ENCODE results near the gene PRKAR1B. TPM values are rescaled to one million over a fixed set of nuclear protein-coding genes. Genes with fewer than 3 reads are reported as not detected.

Gene PRKAR1B
- total RNA-seq, 4 donors from 2014 or later: 1.2 to 12.5 (median 3.6) TPM

GRCh38 chr7:514651-515598 is 212.2 kb downstream of the PRKAR1B start:
- Histone ChIP-seq H3K27me3 (no peaks in the 10 kb centered on the region), H3K27ac (peak overlapping the region; percentile 82 to 99 (median 95)), H3K4me1 (peaks cover 24 to 43% of the 10 kb centered on the region in 2 donors), H3K4me3 (no peak overlapping the region), H3K36me3 (peaks cover 0 to 4% of the 10 kb centered on the region in 2 donors), H3K9me3 (no peaks in the 10 kb centered on the region)
- peak in 1 of 2 donors; percentile 33 for DNase-seq
- ATAC-seq: no peak
- intact Hi-C loops (cut with DNase I; ENCODE audit: low total_unique reads): loop anchor here (2.0 to 5.0 kb wide), 3 partner anchors 42 to 367 kb away; no protein-coding TSS in a partner anchor
- in situ Hi-C loops (cut with MboI; ENCODE audit: low sequenced_read_pairs in 4 of 4): no loop called here
- TF ChIP-seq POLR2A (IDR thresholded peaks at IDR 0.05): no peak
- no peak for TF ChIP-seq CTCF (IDR thresholded peaks at IDR 0.05 in 4 of 5, conservative IDR thresholded peaks at IDR 0.05 in 1 of 5)

- in situ Hi-C loops (cut with MboI; ENCODE audit: low sequenced_read_pairs in 4 of 4): no loop called here
- intact Hi-C loops (cut with DNase I; ENCODE audit: low total_unique reads): loop anchor here (2.0 kb wide), 1 partner anchor 41 kb away; no protein-coding TSS in a partner anchor
Observed at GRCh38 chr7:514242-514641, 212.8 kb downstream of the PRKAR1B start.

GRCh38 chr7:513521-514166 is 213.4 kb downstream of the PRKAR1B start:
- Histone ChIP-seq H3K4me1 (peaks cover 24 to 43% of the 10 kb centered on the region in 2 donors), H3K36me3 (peaks cover 0 to 17% of the 10 kb centered on the region in 2 donors), H3K27ac (peak overlapping the region; percentile 23 to 96 (median 88)), H3K27me3 (no peaks in the 10 kb centered on the region), H3K4me3 (no peak overlapping the region), H3K9me3 (no peaks in the 10 kb centered on the region)
- ATAC-seq: no peak
- TF ChIP-seq POLR2A (IDR thresholded peaks at IDR 0.05) (no peak), CTCF (IDR thresholded peaks at IDR 0.05 in 4 of 5, conservative IDR thresholded peaks at IDR 0.05 in 1 of 5) (no peak)
- DNase-seq: no peak
- in situ Hi-C loops (cut with MboI; ENCODE audit: low sequenced_read_pairs in 4 of 4) (no loop called here), intact Hi-C loops (cut with DNase I; ENCODE audit: low total_unique reads) (loop anchor here (2.0 kb wide), 1 partner anchor 41 kb away; no protein-coding TSS in a partner anchor)

More at GRCh38 chr7:514242-514641, 212.8 kb downstream of the PRKAR1B start:
- ATAC-seq: no peak
- peaks cover 0 to 11% of the 10 kb centered on the region in 2 donors for H3K36me3 ChIP-seq
- TF ChIP-seq POLR2A (IDR thresholded peaks at IDR 0.05) (no peak), CTCF (IDR thresholded peaks at IDR 0.05 in 4 of 5, conservative IDR thresholded peaks at IDR 0.05 in 1 of 5) (no peak)
- peaks cover 24 to 43% of the 10 kb centered on the region in 2 donors for H3K4me1 ChIP-seq
- H3K27ac ChIP-seq: peak overlapping the region; percentile 8 to 96 (median 88)
- H3K27me3 ChIP-seq: no peaks in the 10 kb centered on the region
- no peak for DNase-seq
- no peaks in the 10 kb centered on the region for H3K9me3 ChIP-seq
- no peak overlapping the region for H3K4me3 ChIP-seq

GRCh38 chr7:512541-513311 is 214.4 kb downstream of the PRKAR1B start:
- Histone ChIP-seq H3K27ac (peak overlapping the region; percentile 13 to 96 (median 18)), H3K4me3 (no peak overlapping the region), H3K9me3 (no peaks in the 10 kb centered on the region), H3K4me1 (peaks cover 24 to 43% of the 10 kb centered on the region in 2 donors), H3K27me3 (no peaks in the 10 kb centered on the region), H3K36me3 (peaks cover 0 to 17% of the 10 kb centered on the region in 2 donors)
- DNase-seq: no peak
- intact Hi-C loops (cut with DNase I; ENCODE audit: low total_unique reads): no loop called here
- ATAC-seq: no peak
- no peak for TF ChIP-seq CTCF (IDR thresholded peaks at IDR 0.05 in 4 of 5, conservative IDR thresholded peaks at IDR 0.05 in 1 of 5)
- TF ChIP-seq POLR2A (IDR thresholded peaks at IDR 0.05): no peak
- in situ Hi-C loops (cut with MboI; ENCODE audit: low sequenced_read_pairs in 4 of 4): no loop called here

Data from gastrocnemius medialis (tissue), 4 donors.